SK-MEL-5 (cell line): ENCODE data around the gene MAN2B2. TPM values are rescaled to one million over a fixed set of nuclear protein-coding genes. Genes with fewer than 3 reads are reported as not detected.

Source experiments
- DNase-seq: peaks from one replicate; pipeline ENCODE4 v3.0.0-alpha.2; 2016; ENCODE audit warnings: low read depth, low spot score
- in situ Hi-C: cut with HindIII; loops from 2 replicates; pipeline ENCODE4 v1.10.0; 2016; ENCODE audit warnings: low sequenced_read_pairs, high pct_unique_total_duplicates, low pct_unique_long_range_greater_than_20kb
- total RNA-seq: library from RNA; depleted of rRNA; stranded (reverse); fragments of >200 nt; shearing (Covaris generic); gene quantifications from 2 replicates; pipeline ENCODE4 v1.2.3, GENCODE V29; 2014

The MAN2B2 gene
- total RNA-seq, 1 experiment from 2014 or later, result 12.4 TPM

DNA sequence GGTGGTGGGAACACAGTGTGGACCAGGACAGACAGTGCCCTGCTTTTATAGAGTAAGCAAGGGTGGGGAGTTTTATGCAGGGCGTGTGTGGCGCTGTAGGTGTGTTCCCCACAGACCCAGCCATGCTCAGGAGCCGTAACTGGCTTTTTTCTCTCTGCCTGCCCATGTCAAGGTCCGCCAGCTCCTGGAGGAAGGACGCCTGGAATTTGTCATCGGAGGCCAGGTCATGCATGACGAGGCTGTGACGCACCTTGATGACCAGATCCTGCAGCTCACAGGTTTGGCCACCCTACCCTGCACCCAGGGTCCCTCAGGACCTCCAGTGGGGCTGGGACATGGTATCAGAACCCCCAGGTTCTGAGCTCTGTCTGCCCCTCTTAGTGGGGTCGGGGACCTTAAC lies 3.2 kb downstream of the MAN2B2 start:
- in situ Hi-C loops, result no loop called here

GRCh38 chr4:6580353-6580752 lies 5.4 kb downstream of the MAN2B2 start:
- in situ Hi-C loops, result no loop called here

More for the DNA sequence above, 3.2 kb downstream of the MAN2B2 start:
- no peak for DNase-seq

DNA sequence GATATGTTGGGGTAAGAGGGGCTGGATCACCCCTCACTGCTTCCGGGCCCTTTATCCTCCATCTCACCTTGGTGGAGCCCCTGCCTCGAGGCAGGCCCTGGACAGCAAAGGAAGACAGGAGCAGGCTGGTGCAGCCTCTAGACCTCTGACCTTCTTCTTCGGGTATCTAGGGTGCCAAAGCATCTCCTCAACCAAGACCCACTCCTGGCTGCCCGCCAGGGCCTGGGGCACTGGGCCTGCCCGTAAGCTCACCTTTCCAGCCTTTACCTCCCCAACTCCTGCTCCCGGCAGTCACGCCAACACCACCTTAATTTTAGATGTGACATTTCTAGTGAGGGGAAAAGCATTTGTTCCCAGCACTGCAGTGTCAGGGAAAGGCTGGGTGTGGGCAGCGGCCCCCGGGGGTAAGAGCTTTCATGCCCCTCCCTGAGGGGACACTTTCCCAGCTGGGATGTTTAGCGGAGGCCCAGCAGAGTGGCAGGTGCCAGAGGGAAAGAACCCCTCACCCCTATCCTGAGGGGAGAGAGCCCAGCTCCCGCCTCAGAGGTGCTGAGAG lies 6.7 kb downstream of the MAN2B2 start:
- no peak for DNase-seq
- in situ Hi-C loops, result no loop called here

More at GRCh38 chr4:6580353-6580752, 5.4 kb downstream of the MAN2B2 start:
- no peak for DNase-seq

DNA sequence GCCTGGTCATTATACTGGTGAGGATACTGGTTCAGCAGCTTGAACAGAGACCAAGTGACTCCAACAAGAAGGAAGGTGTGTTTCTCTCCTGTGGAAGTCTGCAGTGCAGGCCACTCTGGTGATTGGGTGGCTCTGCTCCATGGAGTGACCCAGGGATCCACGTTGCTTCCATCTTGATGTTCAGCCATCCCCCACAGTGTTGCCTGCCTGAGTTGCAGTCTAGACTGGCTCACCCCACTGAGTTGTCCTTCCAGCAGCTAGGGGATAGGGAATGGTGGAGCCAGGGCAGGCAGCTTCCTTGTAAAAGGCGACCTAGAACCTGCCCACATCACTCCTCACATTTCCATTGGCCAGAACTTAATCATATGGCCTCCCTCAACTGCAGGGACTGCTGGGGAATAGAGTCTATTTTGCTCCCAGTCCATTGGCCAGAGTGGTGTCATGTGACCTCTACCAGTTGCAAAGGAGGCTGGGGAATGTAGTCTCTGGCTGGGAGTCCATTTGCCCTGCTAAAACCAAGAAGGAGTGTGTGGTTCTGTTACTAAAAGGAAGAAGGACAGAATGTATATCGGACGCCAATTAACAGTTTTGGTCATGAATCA lies 8.0 kb downstream of the MAN2B2 start:
- in situ Hi-C loops, result no loop called here
- peak; percentile 61 for DNase-seq

DNA sequence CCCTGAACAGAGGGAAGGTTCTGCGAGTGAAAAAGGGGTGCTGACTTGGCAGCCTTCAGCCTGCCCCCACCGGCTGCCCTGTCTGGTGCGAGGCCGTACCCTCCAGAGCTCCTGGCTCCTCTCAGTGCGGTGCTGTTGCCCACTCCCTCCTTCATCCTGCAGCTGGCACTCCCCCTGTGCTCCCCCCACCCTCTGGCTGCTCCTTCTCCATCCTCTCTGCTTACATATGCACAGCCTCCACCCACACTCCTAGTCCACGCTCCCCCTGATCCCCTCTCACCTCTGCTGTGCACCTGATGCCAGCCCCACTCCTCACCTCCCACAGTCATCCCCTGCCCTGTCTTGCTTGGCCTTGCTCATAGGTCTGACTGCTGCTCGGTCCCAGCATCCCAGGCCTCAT lies 9.9 kb downstream of the MAN2B2 start:
- in situ Hi-C loops, result no loop called here

GRCh38 chr4:6586715-6587325 lies 11.8 kb downstream of the MAN2B2 start:
- in situ Hi-C loops, result no loop called here
- DNase-seq, result no peak

More for the DNA sequence above, 9.9 kb downstream of the MAN2B2 start:
- DNase-seq, result no peak

GRCh38 chr4:6589444-6589843 lies 14.5 kb downstream of the MAN2B2 start:
- in situ Hi-C loops, result no loop called here
- no peak for DNase-seq

DNA sequence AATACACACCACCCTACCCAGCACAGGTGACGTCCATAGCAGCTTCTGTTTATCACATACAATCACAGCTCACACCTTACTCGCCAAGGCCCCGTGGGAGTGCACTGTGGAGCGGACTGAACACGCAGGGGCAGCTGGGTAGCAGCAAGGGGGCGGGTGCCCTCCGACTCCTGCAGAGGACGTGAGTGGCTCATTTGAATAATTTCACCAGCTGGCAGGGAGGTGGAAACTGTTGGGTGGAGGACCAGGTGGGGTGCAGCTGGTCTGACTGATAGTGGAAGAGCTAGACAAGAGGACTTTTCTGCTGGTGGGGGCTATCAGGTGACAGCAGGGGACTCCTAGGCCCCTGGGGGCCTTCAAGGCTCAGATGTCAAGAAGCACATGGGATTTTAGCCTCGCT lies 16.3 kb downstream of the MAN2B2 start:
- DNase-seq, result no peak
- in situ Hi-C loops, result no loop called here

DNA sequence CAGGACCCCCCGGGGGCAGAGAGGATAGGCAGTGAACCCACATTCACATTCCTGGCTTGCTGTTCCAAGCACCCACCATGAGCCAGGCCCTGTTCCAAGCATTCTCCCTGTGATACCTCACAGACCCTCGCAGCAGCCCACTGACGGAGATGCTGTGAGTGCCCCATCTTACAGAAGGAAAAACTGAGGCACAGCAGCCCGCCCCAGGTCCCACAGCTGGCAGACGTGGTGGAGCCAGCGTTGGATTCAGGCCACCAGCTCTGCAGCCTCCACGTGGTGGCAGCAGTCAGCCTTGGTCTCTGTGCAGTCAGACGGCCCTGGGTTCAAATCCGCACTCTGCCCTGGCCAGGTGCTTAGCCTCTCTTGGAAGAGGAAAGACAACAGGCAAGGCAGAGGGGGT lies 16.8 kb downstream of the MAN2B2 start:
- peak; percentile 17 for DNase-seq
- in situ Hi-C loops, result no loop called here

DNA sequence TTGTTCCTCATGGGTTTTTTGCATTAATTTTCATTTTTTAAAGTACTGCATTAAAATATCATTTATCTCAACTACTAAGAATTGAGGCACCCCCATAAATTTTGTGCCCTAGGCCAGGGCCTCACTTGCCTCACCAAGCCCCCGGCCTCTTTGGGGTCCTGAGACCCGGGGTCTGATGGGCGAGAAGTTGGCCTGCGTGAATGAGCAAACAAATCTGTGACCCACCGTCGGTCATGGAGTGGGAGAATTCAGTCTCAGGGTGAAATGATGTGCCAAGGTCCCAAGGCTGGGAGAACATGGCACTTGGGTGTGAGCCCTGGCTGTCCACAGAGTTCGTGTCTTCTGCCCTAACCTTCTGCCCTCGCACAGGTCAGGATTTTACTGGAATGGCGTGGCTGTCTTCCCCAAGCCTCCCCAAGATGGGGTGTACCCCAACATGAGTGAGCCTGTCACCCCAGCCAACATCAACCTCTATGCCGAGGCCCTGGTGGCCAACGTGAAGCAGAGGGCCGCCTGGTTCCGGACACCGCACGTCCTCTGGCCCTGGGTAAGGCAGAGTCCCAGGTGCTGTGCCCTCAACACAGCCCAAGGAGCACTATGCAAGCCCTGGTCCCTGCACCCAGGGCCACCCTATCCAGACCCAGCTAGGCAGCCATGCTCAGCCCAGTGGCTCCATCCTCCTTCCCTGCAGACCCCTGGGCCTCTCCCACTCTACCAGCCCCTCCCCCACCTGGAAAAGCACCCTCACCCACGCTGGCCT lies 18.0 kb downstream of the MAN2B2 start:
- in situ Hi-C loops, result no loop called here
- DNase-seq, result no peak

DNA sequence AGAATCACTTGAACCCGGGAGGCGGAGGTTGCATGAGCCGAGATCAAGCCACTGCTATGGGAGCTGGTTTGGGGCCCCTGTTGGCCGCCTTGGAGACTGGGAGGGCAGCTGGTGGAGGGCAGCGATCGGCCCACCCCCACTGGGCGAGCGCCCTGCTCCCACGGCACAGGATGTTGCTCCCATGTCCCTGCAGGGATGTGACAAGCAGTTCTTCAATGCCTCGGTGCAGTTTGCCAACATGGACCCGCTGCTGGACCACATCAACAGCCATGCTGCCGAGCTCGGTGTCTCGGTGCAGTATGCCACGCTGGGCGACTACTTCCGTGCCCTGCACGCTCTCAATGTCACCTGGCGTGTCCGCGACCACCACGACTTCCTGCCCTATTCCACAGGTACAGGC lies 19.4 kb downstream of the MAN2B2 start:
- in situ Hi-C loops, result no loop called here

DNA sequence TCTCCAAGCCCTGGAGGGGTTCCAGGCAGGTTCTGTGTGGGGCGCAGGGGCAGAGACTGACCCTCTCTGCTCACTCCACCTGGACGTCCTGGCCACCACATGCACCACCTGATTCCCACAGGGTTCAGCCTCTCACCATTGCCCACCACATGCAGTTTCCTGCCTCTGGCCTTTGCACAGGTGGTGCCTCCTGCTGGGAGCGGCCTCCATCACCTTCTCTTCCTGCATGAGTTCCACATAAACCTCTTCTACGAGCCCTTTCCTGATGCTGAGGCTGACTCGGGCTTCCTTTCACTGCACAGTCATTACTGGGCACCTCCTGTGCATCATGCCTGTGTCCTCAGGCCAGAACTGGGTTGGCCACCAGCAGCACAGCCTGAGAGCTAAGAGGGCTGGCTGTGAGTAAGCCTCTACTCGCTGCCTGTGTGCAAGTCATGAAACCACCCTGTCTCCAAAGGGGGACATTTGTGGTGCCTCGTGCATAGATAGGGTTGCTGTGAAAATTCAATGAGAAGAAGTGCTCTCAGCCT lies 19.9 kb downstream of the MAN2B2 start:
- DNase-seq, result no peak
- in situ Hi-C loops, result no loop called here

More for the DNA sequence above, 19.4 kb downstream of the MAN2B2 start:
- no peak for DNase-seq

DNA sequence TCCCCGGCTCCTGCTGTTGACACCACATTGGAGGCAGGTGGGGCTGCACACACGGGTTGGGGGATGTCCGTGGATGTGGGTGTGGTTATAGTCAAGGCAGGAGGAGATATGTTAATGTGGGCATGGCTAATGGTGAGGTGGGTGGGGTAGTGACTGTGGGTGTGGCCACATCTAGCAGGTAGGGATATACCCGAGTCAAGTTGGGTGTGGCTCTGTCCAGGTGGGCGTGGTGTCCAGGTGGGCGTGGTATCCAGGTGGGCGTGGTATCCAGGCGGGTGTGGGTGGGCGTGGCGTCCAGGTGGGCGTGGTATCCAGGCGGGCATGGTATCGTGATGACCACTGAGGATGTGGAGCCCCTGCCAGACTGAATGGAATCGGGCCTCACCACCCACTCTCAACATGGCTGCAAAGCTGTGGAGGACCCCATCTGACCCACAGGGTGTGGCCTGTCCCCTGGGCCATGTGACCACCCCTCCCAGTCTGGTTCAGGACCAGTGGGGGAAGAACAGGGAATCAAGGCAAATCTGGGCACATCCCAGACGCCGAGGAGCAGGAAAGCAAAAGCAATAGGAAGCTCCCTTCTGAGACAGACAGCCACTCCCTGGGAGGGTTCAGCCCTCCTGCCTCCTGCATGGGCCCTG lies 21.0 kb downstream of the MAN2B2 start:
- DNase-seq, result peak; percentile 52

DNA sequence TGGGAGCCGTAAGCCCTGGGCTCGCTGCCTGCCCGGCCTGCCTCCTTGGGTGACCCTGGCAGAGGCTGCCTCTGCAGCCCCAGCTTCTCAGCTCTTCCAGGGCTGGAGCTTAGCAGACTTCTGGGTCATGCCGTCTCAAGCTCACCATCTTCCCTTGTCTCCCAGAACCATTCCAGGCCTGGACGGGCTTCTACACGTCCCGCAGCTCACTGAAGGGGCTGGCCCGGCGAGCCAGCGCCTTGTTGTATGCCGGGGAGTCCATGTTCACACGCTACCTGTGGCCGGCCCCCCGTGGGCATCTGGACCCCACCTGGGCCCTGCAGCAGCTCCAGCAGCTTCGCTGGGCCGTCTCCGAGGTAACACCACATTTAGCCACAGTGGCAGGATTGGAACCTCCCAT lies 22.0 kb downstream of the MAN2B2 start:
- in situ Hi-C loops, result no loop called here

More for the DNA sequence above, 21.0 kb downstream of the MAN2B2 start:
- in situ Hi-C loops, result no loop called here

GRCh38 chr4:6598127-6598526 lies 23.1 kb downstream of the MAN2B2 start:
- in situ Hi-C loops, result no loop called here

More for the DNA sequence above, 22.0 kb downstream of the MAN2B2 start:
- no peak for DNase-seq

DNA sequence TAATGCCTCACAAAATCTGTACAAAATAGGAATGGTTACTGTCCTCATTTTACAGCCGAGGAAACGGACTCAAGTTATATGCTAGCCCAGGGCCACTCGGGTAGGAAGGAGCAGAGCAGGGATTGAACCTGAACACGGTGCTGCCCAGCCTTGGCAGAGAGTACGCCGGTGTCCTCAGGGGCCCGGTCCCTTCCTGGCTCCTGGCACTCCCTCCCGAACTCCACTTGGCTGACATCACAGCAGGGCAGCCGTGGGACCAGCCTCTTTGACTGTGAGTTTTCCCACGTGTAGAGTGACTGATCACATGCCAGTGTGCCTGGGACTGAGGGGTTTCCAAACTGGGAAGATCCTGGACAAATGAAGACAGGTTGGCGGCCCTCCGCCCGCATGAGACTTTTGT lies 23.7 kb downstream of the MAN2B2 start:
- DNase-seq, result no peak
- in situ Hi-C loops, result no loop called here

More at GRCh38 chr4:6598127-6598526, 23.1 kb downstream of the MAN2B2 start:
- no peak for DNase-seq

- in situ Hi-C loops, result no loop called here
- DNase-seq, result no peak
Measured at GRCh38 chr4:6601661-6602250, 26.8 kb downstream of the MAN2B2 start.
